GM19239 (cell line): ENCODE results near the gene CFAP74.

Experiments used
- DNase-seq: peaks from one replicate; pipeline ENCODE4 v3.0.0; 2011; ENCODE audit warnings: low spot score; ENCODE audit not compliant: insufficient read length
- FAIRE-seq: peaks from 2 replicates; lab custom pipeline; 2011; peaks lifted over from hg19 to GRCh38; lab: Jason Lieb, UNC

Gene CFAP74

DNA sequence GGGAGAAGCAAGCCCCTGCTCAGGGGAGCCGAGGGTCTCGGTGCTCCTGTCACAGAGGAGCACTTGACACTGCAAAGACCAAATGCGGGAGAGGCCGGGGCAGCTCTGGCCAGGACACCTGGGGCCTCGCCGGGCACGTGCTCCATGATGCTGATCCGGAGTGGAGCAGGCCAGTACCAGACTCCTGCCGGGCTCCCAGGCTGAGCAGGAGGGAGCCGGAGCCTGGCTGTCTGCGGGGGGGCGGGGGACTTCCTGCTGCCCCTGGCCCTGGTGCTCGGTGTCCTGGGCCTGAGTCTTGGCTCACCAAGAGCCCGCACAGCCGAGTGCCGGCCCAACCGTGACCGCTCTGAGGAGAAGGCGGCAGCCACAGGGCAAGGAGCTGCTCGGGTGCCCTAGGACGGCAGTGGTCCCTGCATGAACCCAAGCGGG, 46.0 kb downstream of the CFAP74 start:
- DNase-seq = no peak
- no peak for FAIRE-seq

DNA sequence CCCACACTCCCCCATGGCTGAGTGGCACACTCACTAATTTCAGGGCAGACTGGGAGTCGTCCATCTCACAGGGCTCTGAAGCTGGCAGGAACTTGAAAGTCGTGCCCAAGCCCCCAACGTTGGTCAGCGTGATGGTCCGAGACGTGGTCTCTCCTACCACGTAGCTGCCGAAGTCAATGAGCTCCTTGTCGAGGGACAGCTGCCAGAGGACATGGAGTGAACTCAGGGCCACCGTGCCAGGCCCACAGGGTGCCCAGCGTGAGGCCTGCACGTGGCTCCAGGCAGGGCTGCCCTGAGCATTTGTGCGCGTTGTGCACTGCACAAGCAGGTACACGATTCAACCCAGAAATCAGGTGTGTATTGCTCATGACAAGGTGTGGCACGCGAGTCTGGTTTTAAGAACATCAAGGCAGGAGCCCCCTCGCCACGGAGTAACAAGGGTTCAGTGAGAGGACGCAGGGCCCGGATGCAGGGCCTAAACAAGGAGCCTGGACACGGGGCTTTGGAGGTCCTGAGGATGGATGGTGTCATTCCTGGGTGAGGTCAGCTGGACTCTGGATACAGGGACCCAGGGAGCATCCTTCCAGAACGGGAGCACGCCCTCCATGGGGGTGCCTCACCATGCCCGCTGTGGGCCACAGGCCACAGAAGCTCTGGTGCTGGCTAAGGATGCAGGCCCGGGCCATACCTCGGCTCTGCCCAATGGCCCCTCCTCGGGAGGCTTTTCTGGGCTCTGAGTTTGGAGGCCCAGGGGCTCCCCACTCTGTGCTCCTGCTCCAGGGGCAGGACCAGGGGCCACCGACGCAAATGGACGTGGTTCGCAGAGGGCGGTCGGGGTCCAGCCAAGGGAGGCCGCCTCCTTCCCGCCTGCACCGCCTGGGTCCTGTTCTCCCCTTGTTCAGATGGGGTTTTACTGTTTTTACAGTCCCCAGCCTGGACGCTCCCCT, 46.7 kb downstream of the CFAP74 start:
- no peak for FAIRE-seq

DNA sequence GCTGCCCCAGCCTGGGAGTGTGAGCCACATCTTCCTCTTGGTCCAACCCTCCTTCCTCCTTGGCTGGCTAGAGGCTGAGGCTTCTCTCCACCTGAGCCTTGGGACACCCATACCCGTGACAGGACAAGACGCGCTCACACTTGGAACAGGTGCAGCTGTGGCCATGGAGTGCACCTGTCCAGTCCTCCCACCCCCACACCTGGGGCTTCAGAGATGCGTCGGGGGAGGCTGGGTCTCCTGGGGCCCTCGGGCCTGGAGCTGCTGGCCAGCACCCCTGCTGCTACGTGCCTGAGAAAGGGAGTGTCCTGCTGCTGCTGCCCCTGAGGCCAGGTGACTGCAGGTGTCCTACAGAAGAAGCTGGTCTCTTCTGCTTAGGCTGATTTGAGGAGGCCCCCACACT, 47.5 kb downstream of the CFAP74 start:
- FAIRE-seq (no peak), DNase-seq (no peak)

More for the DNA sequence above, 46.7 kb downstream of the CFAP74 start:
- DNase-seq = no peak

DNA sequence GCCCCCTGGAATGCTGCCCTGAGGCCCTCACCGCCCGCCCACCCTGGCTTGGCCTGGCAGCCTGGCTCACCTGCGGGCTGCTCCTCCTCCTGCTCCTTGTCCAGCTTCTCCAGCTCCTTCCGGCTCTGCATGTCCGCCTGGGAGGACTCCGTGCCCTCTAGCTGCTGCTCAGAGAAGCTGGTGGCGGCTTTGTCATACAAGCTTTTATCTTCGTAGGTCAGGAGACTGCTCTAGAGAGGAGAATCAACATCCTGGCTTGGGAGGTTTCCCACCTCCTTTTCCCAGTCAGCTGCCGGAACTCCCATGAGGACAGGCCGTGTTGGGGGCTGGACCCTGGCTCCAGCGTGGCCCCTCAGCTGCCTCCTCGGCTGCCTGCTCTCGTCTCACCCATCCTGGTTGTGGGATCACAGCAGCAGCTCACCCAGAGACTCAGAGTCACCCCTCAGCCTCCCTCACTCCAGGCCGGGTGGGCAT, 47.9 kb downstream of the CFAP74 start:
- no peak for DNase-seq
- FAIRE-seq = no peak

DNA sequence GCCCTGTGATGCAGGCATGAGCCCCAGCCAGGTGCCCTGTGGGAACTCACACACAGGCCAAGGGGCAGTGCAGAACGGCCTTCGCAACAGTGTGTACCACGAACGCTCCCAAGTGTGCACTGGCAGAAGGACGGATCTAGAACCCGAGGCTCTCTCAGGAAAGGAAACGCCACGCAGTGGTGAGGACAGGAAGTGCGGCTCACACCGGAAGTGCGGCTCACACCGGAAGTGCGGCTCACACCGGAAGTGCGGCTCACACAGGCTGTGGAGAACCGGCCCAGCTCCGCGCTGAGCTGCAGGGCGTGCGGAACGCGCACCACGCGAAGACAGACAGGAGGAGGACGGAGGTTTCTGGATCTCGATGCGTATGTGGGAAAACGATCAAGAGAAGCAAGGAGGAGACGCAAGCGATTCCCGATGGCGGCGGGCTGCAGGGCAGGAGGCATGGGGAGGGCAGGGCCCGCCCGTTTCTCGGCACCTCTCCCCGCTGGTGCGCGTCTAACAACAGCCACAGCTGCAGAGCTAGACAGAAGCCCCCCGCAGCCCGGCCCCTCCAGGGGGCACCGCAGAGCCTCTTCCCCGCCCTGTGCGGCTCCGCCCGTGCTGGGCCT, 48.6 kb downstream of the CFAP74 start:
- no peak for FAIRE-seq
- no peak for DNase-seq

- FAIRE-seq (no peak), DNase-seq (no peak)
Measured at GRCh38 chr1:1954015-1954414, 49.6 kb downstream of the CFAP74 start.

DNA sequence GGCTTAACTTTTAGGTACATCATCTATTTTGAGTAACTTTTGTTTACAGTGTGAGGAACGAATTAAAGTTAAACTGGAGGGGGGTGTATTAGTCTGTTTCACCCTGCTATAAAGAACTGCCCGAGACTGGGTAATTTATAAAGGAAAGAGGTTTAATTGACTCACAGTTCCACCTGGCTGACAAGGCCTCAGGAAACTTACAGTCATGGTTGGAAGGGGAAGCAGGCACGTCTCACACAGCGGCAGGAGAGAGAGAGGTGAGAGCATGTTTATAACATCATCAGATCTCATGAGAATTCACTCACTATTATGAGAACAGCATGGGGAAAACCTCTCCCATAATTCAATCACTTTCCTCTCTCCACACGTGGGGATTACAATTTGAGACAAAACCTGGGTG, 52.6 kb downstream of the CFAP74 start:
- DNase-seq (no peak), FAIRE-seq (no peak)

GRCh38 chr1:1948783-1949182, 54.8 kb downstream of the CFAP74 start:
- no peak for FAIRE-seq
- no peak for DNase-seq

DNA sequence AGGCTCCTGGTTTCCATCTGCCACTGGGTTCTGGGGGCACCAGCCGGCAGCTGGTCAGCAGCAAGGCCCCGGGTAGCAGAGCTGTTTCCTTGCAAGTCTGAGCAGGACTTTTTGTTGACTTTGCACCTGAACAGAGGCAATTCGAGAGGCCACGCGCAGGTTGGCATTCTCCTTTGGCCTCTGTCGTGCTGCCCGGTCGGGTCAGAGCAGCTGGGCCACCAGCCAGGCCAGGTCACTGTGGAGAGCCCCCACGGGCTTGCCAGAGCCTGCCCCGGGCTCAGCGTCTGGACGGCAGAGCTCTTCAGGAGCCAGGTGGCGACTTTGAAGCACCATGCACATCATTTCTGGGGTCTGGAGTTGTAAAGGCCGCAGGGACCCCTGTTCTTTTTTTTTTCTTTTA, 56.1 kb downstream of the CFAP74 start:
- FAIRE-seq (no peak), DNase-seq (no peak)

DNA sequence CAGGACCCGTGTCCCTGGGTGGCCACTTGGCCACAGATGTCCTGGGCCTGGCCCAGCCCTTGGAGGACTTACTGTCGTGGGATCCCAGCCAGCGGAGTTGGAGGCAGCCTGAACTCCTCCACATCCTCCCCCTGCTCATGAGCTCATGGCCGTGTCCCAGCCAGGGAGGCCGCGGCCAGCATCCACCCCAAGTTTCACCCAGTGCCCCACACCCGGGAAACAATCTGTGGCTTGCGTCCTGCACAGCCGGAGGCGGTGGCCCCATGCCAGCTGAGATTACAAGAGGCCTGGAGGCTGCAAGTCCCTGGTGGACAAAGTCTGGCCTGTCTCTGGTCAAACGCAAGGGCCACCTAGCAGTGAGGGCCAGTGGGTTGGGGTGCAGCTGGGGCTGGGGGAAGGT, 57.0 kb downstream of the CFAP74 start:
- DNase-seq (no peak), FAIRE-seq (no peak)

DNA sequence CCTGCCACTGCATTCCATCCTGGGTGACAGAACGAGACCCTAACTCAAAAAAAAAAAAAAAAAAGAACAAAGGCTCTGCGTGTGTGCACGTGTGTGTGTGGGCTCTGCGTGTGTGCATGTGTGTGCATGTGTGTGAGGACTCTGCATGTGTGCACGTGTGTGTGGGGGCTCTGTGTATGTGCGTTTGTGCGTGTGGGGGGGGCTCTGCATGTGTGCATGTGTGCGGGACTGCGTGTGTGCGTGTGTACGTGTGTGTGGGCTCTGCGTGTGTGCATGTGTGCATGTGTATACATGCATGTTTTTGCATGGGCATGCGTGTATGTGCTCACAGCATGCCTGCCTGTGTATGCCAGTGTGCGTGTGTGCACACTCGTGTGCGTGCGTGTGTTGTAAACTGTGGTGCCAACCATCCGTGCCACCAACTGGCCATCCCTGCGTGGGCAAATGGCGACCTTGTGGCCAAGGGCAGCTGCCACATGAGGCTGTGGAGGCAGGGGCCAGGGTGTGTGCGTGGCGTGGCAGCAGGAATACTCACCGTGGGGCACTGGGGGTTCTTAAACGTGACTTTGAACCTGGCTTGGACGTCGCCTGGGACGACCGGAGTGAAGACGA, 57.7 kb downstream of the CFAP74 start:
- FAIRE-seq = no peak
- no peak for DNase-seq

DNA sequence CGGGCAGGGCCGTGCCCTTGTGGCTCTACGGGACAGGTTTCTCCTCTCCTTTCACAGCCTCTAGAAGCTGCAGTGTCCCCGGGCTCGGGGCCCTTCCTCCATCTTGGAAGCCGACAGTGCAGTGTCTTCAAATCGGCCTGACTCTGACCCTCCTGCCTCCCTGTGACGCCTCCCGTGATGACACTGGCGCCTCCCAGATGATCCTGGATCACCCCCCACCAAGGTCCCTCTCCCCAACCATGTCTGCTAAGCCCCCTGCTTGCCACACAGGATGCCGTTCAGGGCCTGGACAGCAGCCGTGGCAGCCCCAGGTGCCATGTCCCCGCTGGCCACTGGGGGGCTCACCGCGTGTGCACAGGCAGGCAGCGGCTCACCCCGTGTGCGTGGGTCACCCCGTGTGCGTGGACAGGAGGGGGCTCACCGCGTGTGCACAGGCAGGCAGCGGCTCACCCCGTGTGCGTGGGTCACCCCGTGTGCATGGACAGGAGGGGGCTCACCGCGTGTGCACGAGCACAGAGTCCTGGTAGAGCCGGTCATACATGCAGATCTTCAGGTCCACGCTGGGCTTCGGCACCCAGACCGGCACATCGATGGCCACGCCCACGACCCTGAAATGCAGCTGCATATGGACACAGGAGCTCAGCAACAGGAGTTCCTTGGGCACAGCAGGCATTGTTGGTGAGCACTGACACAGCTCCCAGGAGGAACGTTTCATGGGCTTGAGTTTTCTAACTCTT, 59.6 kb downstream of the CFAP74 start:
- FAIRE-seq = no peak
- DNase-seq = peak; percentile 67

DNA sequence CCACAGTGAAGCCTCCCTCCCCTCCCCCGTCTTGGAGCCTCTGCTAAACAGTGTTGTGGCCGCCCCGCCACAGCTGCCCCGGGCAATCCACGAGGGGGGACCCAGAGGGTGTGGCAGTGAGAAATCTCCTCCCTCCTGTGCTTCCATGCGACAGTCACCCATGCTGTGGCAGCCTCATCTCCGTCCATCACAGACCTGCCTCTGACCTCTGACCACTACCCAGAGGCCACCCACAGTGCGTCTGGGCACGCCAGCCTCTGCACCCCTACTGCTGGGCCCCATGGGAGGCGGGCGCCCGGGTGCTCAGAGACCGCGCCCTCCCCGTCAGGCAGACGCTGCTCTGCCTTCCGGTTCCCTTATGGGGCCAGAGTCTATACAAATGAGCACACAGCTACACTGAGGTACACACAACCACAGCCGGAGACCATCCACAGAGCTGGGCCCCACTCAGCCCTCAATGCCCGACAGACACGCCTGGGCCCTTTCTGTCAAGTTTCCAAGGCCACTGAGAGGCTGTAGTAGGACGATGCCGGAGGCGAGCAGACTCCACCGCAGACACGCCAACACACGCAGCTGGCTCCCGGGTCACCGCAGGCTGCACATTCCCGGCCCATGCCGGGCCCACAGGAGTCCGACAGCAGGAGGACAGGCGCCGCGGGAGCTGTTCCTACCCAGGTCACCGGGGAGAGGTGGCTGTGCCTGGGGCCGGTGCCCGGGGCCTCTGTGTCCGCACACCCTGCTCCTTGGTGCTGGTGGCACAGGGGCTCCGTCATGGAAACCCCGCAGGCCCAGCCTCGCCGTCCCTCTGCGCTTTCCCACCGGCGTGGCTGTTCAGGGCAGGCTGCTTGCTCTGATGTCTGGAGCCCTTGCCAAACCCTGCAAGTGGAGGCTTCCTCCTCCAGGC, 60.6 kb downstream of the CFAP74 start:
- FAIRE-seq = no peak

DNA sequence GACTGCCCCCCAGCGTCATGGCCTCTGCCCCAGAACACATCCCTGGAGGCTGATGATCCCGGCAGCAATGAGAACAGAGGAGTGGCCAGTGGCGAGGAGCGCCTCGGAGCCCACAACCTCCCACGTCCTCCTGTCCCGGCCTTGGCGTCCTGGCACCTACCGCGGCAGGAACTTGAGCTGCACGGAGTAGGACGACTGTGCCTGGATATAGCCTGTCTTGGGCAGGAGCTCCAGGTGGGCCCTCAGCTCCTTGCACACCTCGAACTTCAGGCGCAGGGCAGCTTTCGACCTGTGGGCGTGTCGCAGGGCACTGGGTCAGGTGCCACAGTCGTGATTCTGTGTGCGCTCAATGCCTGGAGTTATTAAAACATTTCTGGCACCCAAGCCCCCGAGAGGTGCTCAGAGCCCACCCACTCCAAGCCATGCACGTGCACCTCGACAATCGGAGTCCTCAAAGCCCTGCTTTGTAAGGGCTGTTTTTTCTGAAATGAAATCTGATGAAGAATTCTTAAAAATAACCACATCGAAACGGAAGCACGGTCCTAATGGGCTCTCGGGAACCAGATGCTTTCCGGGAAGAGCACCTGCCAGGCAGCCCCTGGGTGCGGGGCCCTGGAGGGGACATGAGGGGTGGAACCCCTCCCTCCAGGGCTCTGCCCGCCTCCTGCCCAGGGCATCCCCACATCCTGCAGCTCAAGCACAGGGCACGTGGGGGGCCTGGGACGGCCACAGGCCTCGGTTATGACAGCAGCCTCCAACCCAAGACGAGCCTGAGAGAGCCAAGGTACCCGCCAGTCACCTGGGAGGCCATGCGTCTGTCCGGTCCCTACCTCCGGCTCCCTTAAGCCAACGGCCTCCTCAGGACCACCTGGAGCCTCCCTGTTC, 61.5 kb downstream of the CFAP74 start:
- no peak for DNase-seq
- FAIRE-seq = no peak

More for the DNA sequence above, 60.6 kb downstream of the CFAP74 start:
- no peak for DNase-seq

GRCh38 chr1:1941211-1941841, 62.3 kb downstream of the CFAP74 start:
- DNase-seq (no peak), FAIRE-seq (no peak)

DNA sequence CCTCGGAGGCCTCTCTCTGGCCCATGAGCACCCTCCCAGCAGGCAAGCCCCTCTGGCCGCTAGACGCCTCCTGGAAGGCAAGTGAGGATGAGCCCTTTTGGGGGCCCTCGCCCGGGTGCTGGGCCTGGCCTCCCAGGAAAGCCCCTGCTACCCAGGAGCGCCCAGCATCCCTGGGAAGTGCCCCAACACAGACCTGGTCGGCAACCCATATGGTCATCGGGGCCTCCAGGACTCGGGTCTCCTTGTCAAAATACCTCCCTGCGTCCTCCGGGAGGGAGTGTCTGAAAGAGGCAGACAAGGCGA, 63.5 kb downstream of the CFAP74 start:
- FAIRE-seq (no peak), DNase-seq (no peak)

- no peak for DNase-seq
- no peak for FAIRE-seq
Measured at GRCh38 chr1:1939296-1940122, 64.1 kb downstream of the CFAP74 start.
